ENCODE measurements around the gene SLC45A1. TPM values are rescaled to one million over a fixed set of nuclear protein-coding genes. Genes with fewer than 3 reads are reported as not detected.

Gene SLC45A1
- total RNA-seq, 1 donor from 2014 or later, result 13.8 TPM

DNA sequence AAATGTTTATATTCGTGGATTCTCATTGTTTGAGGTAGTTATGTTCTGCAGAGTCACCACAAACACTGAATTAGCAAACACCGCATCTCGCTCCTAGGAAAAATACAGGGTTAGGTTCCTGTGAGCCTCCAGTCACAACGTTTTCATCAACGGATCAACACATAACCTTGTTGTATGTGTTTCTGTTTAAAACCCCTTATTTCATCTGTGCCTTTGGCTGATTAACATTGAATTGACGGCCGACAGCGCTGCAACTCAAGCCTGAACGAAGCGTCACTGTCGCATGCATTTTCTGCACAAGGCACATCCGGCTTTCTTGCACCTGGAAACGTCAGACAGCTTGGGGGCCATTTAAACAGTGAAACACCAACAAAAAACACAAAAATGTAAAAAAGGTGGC, 8.4 kb downstream of the SLC45A1 start:
- no peak overlapping the region for H3K4me3 ChIP-seq
- no peaks in the 10 kb centered on the region for H3K9me3 ChIP-seq

GRCh38 chr1:8328271-8328670, 10.4 kb downstream of the SLC45A1 start:
- H3K36me3 ChIP-seq, result no peaks in the 10 kb centered on the region
- H3K4me3 ChIP-seq, result no peak overlapping the region
- H3K9me3 ChIP-seq, result no peaks in the 10 kb centered on the region
- H3K27ac ChIP-seq, result no peak overlapping the region
- no peak for TF ChIP-seq POLR2AphosphoS5 (IDR thresholded peaks at IDR 0.05; ENCODE audit: insufficient read depth in 1 of 2, low read depth in 1 of 2)
- TF ChIP-seq POLR2A (IDR thresholded peaks at IDR 0.05), result no peak
- TF ChIP-seq CTCF (IDR thresholded peaks at IDR 0.05), result no peak
- H3K27me3 ChIP-seq, result no peaks in the 10 kb centered on the region
- DNase-seq (ENCODE audit: extremely low spot score in 2 of 2), result no peak
- H3K4me1 ChIP-seq, result no peaks in the 10 kb centered on the region
- intact Hi-C loops (cut with DNase I), result no loop called here

More for the DNA sequence above, 8.4 kb downstream of the SLC45A1 start:
- H3K4me1 ChIP-seq, result no peaks in the 10 kb centered on the region
- H3K36me3 ChIP-seq, result no peaks in the 10 kb centered on the region
- H3K27ac ChIP-seq, result no peak overlapping the region
- intact Hi-C loops (cut with DNase I), result no loop called here
- no peak for DNase-seq (ENCODE audit: extremely low spot score in 2 of 2)
- no peak for TF ChIP-seq CTCF (IDR thresholded peaks at IDR 0.05)
- TF ChIP-seq POLR2AphosphoS5 (IDR thresholded peaks at IDR 0.05; ENCODE audit: insufficient read depth in 1 of 2, low read depth in 1 of 2), result no peak
- TF ChIP-seq POLR2A (IDR thresholded peaks at IDR 0.05), result no peak
- H3K27me3 ChIP-seq, result no peaks in the 10 kb centered on the region

DNA sequence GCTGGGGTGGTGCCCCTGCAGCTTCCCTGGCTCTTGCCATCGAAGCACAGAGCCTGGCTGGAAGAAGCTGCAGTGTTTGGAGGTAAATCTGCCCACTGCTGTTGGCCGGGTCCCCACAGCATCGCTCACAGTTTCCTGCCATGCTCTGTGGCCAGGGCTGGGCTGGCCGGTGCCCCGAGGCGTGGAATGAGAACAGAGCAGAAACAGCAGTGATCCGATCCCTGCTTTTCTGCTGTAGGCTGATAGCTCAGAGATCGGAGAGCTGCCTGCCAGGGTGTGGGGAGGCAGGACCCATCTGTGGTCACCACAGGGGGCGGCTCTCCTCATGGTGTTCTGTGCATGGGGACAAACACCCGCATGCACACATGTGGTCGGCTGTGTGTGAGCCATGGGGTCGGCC, 11.5 kb downstream of the SLC45A1 start:
- no peak for DNase-seq (ENCODE audit: extremely low spot score in 2 of 2)
- Histone ChIP-seq H3K36me3 (no peaks in the 10 kb centered on the region), H3K4me1 (no peaks in the 10 kb centered on the region), H3K4me3 (no peak overlapping the region), H3K27me3 (no peaks in the 10 kb centered on the region), H3K27ac (no peak overlapping the region), H3K9me3 (no peaks in the 10 kb centered on the region)
- intact Hi-C loops (cut with DNase I), result no loop called here
- no peak for TF ChIP-seq POLR2AphosphoS5 (IDR thresholded peaks at IDR 0.05; ENCODE audit: insufficient read depth in 1 of 2, low read depth in 1 of 2)
- TF ChIP-seq POLR2A (IDR thresholded peaks at IDR 0.05), result no peak

- H3K27me3 ChIP-seq, result no peaks in the 10 kb centered on the region
- H3K27ac ChIP-seq, result no peak overlapping the region
- intact Hi-C loops (cut with DNase I), result no loop called here
- TF ChIP-seq POLR2AphosphoS5 (IDR thresholded peaks at IDR 0.05; ENCODE audit: insufficient read depth in 1 of 2, low read depth in 1 of 2) (no peak), POLR2A (IDR thresholded peaks at IDR 0.05) (no peak), CTCF (IDR thresholded peaks at IDR 0.05) (no peak)
- no peak for DNase-seq (ENCODE audit: extremely low spot score in 2 of 2)
- H3K4me3 ChIP-seq, result no peak overlapping the region
- no peaks in the 10 kb centered on the region for H3K9me3 ChIP-seq
- no peaks in the 10 kb centered on the region for H3K36me3 ChIP-seq
- no peaks in the 10 kb centered on the region for H3K4me1 ChIP-seq
These were observed 11.9 kb downstream of the SLC45A1 start for GRCh38 chr1:8329858-8330257.

- Histone ChIP-seq H3K27me3 (no peaks in the 10 kb centered on the region), H3K4me3 (no peak overlapping the region), H3K9me3 (no peaks in the 10 kb centered on the region), H3K36me3 (no peaks in the 10 kb centered on the region), H3K4me1 (no peaks in the 10 kb centered on the region), H3K27ac (no peak overlapping the region)
- no peak for DNase-seq (ENCODE audit: extremely low spot score in 2 of 2)
- intact Hi-C loops (cut with DNase I), result no loop called here
- TF ChIP-seq POLR2AphosphoS5 (IDR thresholded peaks at IDR 0.05; ENCODE audit: insufficient read depth in 1 of 2, low read depth in 1 of 2) (no peak), CTCF (IDR thresholded peaks at IDR 0.05) (no peak), POLR2A (IDR thresholded peaks at IDR 0.05) (no peak)
These were observed 12.6 kb downstream of the SLC45A1 start for GRCh38 chr1:8330271-8331125.

Measured in vagina (tissue), 2 donors.